Urinary bladder (tissue), 4 donors: Measurements from ENCODE around the gene MED13. TPM values are rescaled to one million over a fixed set of nuclear protein-coding genes. Genes with fewer than 3 reads are reported as not detected.
A peak's percentile ranks its signal among the peaks of the same experiment; 100 is the strongest.

Source experiments
- DNase-seq: peaks from one replicate; pipeline ENCODE4 v3.0.0-alpha.2; 2015; ENCODE audit errors: extremely low spot score
- H3K27ac ChIP-seq: one replicate; pipeline ENCODE4 v1.5.1; 2013; ENCODE audit warnings: low read depth, mild to moderate bottlenecking, moderate library complexity
- H3K36me3 ChIP-seq: one replicate; pipeline ENCODE4 v1.6.1; 2013; ENCODE audit warnings: mild to moderate bottlenecking, moderate library complexity; ENCODE audit not compliant: insufficient read depth
- H3K4me1 ChIP-seq: one replicate; pipeline ENCODE4 v1.6.1; 2013; ENCODE audit warnings: mild to moderate bottlenecking, moderate library complexity; ENCODE audit not compliant: insufficient read depth
- H3K4me3 ChIP-seq: one replicate; pipeline ENCODE4 v1.5.1; 2013; ENCODE audit warnings: low read depth, low read length
- WGBS: extraction: QIAGEN DNeasy Blood & Tissue Kit; methylation state at CpG from one replicate; pipeline ENCODE4 v1.1.7; 2013; 5-methylcytosine and 5-hydroxymethylcytosine counted together
- polyA plus RNA-seq: library from polyadenylated mRNA; stranded (reverse); fragments of 200-250 nt; gene quantifications from one replicate; pipeline ENCODE4 v1.2.3, GENCODE V29; 2013
- total RNA-seq: library from RNA; depleted of rRNA; stranded (reverse); fragments of >200 nt; gene quantifications from one replicate; pipeline ENCODE4 v1.2.3, GENCODE V29; 2014
- donor health status: healthy with polysubstance abuse.
- donor health status: healthy.

MED13 gene
- total RNA-seq (113 TPM), polyA plus RNA-seq (12.1 TPM)

GRCh38 chr17:62064791-62065563 lies at the start of gene MED13:
MED13 (minus strand) TSS chr17:62065278; CDS start chr17:62065205, 73 bp downstream.
- Histone ChIP-seq H3K36me3 (no peaks in the 10 kb centered on the region), H3K27ac (peak within 1 kb of the TSS; percentile 98), H3K4me3 (peak within 1 kb of the TSS; percentile 73), H3K4me1 (no peaks in the 10 kb centered on the region)
- DNase-seq, result no peak
- under 1% methylated on average over 73 of the region's 79 CpGs for WGBS

GRCh38 chr17:62112229-62112628 lies 47.2 kb upstream of the MED13 start:
- H3K4me3 ChIP-seq, result no peak overlapping the region
- no peak for DNase-seq
- no peak overlapping the region for H3K27ac ChIP-seq
- no peaks in the 10 kb centered on the region for H3K36me3 ChIP-seq
- WGBS, result 68% methylated on average over 2 of the region's 2 CpGs
- H3K4me1 ChIP-seq, result no peaks in the 10 kb centered on the region

- 25% methylated on average over 7 of the region's 7 CpGs for WGBS
- no peak for DNase-seq
- H3K4me3 ChIP-seq, result no peak overlapping the region
Observed at GRCh38 chr17:62111562-62112171, 46.6 kb upstream of the MED13 start.

GRCh38 chr17:62110923-62111484 lies 45.9 kb upstream of the MED13 start:
- no peaks in the 10 kb centered on the region for H3K4me1 ChIP-seq
- no peak overlapping the region for H3K4me3 ChIP-seq
- no peak for DNase-seq
- H3K36me3 ChIP-seq, result no peaks in the 10 kb centered on the region
- 61% methylated on average over 3 of the region's 3 CpGs for WGBS
- no peak overlapping the region for H3K27ac ChIP-seq

More at GRCh38 chr17:62111562-62112171, 46.6 kb upstream of the MED13 start:
- no peak overlapping the region for H3K27ac ChIP-seq
- no peaks in the 10 kb centered on the region for H3K4me1 ChIP-seq
- no peaks in the 10 kb centered on the region for H3K36me3 ChIP-seq

- Histone ChIP-seq H3K4me3 (no peak overlapping the region), H3K36me3 (no peaks in the 10 kb centered on the region), H3K27ac (no peak overlapping the region), H3K4me1 (no peaks in the 10 kb centered on the region)
- WGBS, result 83% methylated on average over 4 of the region's 4 CpGs
- no peak for DNase-seq
Observed at GRCh38 chr17:62109924-62110323, 44.8 kb upstream of the MED13 start.

- Histone ChIP-seq H3K27ac (no peak overlapping the region), H3K4me1 (no peaks in the 10 kb centered on the region), H3K36me3 (no peaks in the 10 kb centered on the region), H3K4me3 (no peak overlapping the region)
- DNase-seq, result no peak
- WGBS, result 14% methylated on average over 2 of the region's 2 CpGs
Observed at GRCh38 chr17:62109378-62109902, 44.4 kb upstream of the MED13 start.

GRCh38 chr17:62105861-62106260 lies 40.8 kb upstream of the MED13 start:
- 93% methylated on average over 1 of the region's 1 CpG for WGBS
- H3K36me3 ChIP-seq, result no peaks in the 10 kb centered on the region
- no peak overlapping the region for H3K27ac ChIP-seq
- no peak for DNase-seq
- H3K4me1 ChIP-seq, result no peaks in the 10 kb centered on the region
- no peak overlapping the region for H3K4me3 ChIP-seq

- no peak for DNase-seq
- Histone ChIP-seq H3K27ac (no peak overlapping the region), H3K4me3 (no peak overlapping the region), H3K36me3 (no peaks in the 10 kb centered on the region), H3K4me1 (no peaks in the 10 kb centered on the region)
- WGBS, result 73% methylated on average over 3 of the region's 3 CpGs
Observed at GRCh38 chr17:62105357-62105756, 40.3 kb upstream of the MED13 start.

GRCh38 chr17:62101515-62101914 lies 36.4 kb upstream of the MED13 start:
- H3K4me1 ChIP-seq, result no peaks in the 10 kb centered on the region
- no peak overlapping the region for H3K27ac ChIP-seq
- 62% methylated on average over 4 of the region's 4 CpGs for whole genome bisulfite sequencing
- no peak for DNase-seq
- no peaks in the 10 kb centered on the region for H3K36me3 ChIP-seq
- no peak overlapping the region for H3K4me3 ChIP-seq

- H3K4me1 ChIP-seq, result no peaks in the 10 kb centered on the region
- H3K27ac ChIP-seq, result no peak overlapping the region
- no peak for DNase-seq
- H3K36me3 ChIP-seq, result no peaks in the 10 kb centered on the region
- no peak overlapping the region for H3K4me3 ChIP-seq
Observed at GRCh38 chr17:62101090-62101489, 36.0 kb upstream of the MED13 start.

- Histone ChIP-seq H3K27ac (no peak overlapping the region), H3K4me3 (no peak overlapping the region), H3K4me1 (no peaks in the 10 kb centered on the region), H3K36me3 (no peaks in the 10 kb centered on the region)
- no peak for DNase-seq
- 92% methylated on average over 1 of the region's 1 CpG for whole genome bisulfite sequencing
Observed at GRCh38 chr17:62100055-62100454, 35.0 kb upstream of the MED13 start.

GRCh38 chr17:62099532-62099931 lies 34.5 kb upstream of the MED13 start:
- Histone ChIP-seq H3K36me3 (no peaks in the 10 kb centered on the region), H3K4me3 (no peak overlapping the region), H3K27ac (no peak overlapping the region), H3K4me1 (no peaks in the 10 kb centered on the region)
- DNase-seq, result no peak
- WGBS, result 89% methylated on average over 2 of the region's 2 CpGs

- H3K4me3 ChIP-seq, result no peak overlapping the region
- DNase-seq, result no peak
- no peaks in the 10 kb centered on the region for H3K36me3 ChIP-seq
- H3K27ac ChIP-seq, result no peak overlapping the region
- H3K4me1 ChIP-seq, result no peaks in the 10 kb centered on the region
- 87% methylated on average over 4 of the region's 4 CpGs for WGBS
Observed at GRCh38 chr17:62098623-62099231, 33.6 kb upstream of the MED13 start.

GRCh38 chr17:62096401-62096670 lies 31.3 kb upstream of the MED13 start:
- Histone ChIP-seq H3K27ac (no peak overlapping the region), H3K4me1 (no peaks in the 10 kb centered on the region), H3K4me3 (no peak overlapping the region), H3K36me3 (no peaks in the 10 kb centered on the region)
- WGBS, result 91% methylated on average over 3 of the region's 3 CpGs
- DNase-seq, result no peak
